Measurements from ENCODE around the gene HIVEP3.

DNA sequence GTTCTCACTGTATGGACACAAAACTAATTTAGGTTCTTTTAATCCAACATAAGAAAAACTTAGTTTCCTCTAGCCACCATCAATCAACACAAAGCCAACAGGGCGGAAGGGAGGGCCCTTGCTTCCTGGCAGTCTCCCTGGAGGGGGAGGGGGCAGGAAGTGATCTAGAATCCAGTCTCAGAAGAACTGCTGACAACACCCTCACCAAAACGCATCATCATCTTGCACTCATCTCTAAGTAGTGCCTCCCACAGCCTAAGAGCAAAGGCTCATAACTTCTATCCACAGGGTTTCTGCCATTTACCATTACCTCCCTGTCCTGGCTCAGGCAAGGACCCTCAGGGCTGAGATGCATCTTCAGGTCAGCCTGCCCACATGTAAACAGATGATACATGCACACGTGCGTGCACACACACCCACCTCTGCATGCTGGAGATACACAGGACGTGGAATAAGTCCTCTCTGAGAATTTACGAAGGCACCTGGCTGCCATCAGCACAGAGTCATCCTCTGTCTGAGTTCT is 20.5 kb downstream of the HIVEP3 start:
- no peak for TF ChIP-seq EZH2 (IDR thresholded peaks at IDR 0.05)
- no peak for TF ChIP-seq POLR2AphosphoS5 (IDR thresholded peaks at IDR 0.05; ENCODE audit: borderline replicate concordance, low read depth, low read length)
- no peak for TF ChIP-seq FOXP2 (optimal IDR thresholded peaks at IDR 0.05; ENCODE audit: control extremely low read depth, extremely low read length, insufficient read depth)
